GM10847 (cell line): ENCODE results near the gene XPO1.

Experiments used
- POLR2A ChIP-seq: IDR thresholded peaks from 2 replicates; pipeline ENCODE4 v1.6.1; 2011; ENCODE audit not compliant: insufficient read length; ENCODE audit errors: extremely low read depth

Gene XPO1

DNA sequence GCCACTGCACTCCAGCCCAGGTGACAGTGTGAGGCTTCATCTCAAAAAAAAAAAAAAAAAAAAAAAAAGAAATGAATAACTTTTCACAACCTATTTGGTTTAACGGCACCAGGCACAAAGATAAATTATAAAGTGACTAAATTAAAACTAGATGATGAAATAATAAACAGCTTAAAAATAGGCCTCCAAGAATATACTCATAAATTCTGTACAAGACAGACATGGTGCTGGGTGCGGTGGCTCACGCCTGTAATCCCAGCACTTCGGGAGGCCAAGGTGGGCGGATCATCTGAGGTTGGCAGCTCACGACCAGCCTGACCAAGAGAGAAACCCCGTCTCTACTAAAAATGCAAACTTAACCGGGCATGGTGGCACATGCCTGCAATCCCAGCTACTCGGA lies 87.0 kb downstream of the XPO1 start:
- no peak for TF ChIP-seq POLR2A

DNA sequence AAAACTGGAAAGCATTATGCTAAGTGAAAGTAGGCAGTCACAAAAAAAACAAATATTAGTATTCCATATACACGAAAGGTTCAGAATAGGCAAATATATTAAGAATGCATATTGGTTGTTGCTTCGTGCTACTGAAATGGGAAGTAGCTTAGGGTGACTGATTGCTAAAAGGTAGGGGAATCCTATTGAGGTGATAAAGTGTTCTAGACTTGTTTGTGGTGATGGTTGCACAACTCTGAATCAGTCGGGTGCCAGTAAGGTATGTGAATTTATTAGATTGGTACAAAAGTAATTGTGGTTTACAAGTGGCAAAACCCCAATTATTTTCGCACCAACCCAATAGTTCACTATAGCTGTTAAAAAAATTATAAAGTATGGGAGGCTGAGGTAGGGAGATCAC lies 88.0 kb downstream of the XPO1 start:
- no peak for TF ChIP-seq POLR2A

DNA sequence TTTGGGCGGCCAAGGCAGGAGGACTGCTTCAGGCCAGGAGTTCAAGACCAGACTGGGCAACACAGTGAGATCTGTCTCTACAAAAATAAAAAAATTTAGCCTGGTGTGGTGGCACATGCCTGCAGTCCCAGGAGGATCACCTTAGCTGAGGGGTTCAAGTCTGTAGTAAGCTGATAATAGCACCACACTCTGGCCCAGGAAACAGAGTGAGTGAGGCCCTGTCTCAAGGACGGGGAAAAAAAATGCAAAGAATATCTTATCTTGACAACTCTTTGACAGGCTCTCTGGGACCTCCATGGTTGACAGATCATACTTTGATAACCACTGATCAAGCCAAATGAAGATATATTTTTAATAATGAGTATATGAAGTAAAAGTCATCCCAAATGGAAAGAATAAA lies 89.9 kb downstream of the XPO1 start:
- no peak for TF ChIP-seq POLR2A

DNA sequence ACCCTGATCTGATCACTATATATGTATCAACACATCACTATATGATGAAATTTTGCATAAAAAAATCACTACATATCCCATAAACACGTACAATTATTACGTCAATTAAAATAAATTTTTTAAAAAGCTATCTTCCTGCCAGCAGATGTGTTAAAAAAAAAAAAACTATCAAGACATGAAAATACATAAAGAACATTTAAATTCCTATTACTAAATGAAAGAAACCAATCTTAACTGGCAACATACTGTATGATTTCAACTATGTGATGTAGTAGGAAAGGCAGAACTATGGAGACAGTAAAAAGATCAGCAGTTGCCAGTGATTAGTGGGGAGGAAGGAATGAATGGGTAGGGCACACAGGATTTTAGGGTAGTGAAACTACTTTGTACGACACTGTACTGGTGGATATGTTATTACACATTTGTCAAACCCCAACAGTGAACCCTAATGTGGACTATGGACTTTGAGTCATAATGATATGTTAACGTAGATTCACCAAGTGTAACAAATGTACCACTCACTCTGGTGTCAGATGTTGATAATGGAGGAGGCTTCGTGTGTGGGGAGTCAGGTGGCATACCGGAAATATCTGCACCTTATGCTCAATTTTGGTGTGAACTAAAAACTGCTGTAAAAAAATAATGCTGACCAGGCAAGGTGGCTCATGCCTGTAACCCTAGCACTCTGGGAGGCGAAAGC lies 94.7 kb downstream of the XPO1 start:
- no peak for TF ChIP-seq POLR2A

DNA sequence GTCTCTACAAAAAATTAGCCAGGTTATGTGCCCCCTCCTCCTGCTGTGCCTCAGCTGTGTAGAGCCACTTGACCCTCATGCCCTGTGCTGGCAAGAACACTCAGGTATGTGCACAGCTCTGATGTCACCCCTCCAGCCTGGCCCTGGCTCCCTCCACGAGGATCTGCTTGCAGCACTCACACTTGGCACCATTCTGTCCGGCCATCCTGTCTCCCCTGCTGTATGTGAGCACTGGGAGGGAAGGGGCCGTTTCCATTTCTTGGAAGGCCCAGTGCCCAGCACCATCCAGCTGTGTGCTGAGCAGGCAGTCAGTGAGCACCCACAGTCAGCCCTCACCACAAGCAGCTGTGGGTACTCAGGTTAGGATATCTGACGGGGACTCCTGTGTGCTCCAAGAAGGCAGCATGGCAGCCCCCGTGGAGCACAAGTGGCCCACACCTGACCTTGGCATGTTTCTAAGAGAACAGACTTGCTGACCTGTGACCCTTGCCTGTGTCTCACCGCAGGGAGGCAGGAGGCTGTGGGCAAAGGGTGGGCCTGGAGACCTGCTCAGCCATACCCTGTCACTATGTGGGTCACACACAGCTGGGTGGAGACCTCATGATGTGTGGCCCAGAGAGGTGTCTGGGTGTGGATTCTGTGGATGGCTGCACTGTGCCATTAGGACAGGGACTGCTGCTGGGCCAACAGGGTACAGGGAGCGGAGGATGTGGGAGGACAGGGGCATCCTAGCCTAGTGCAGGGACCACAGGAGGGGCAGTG lies 98.7 kb downstream of the XPO1 start:
- TF ChIP-seq POLR2A: no peak

DNA sequence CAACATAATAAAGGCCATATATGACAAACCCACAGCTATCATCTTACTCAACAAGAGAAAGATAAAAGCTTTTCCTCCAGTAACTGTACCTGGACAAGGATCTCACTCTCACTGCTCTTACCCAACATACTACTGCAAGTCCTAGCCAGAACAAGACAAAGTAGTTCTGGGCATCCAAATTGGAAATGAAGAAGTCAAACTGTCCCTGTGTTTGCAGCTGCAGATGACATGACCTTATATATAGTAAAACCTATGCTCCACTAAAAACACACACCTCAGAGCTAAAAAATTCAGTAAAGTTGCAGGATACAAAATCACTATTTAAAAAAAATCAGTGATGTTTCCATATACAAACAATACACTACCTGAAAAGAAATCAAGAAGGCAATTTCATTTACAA lies 99.5 kb downstream of the XPO1 start:
- TF ChIP-seq POLR2A: no peak

DNA sequence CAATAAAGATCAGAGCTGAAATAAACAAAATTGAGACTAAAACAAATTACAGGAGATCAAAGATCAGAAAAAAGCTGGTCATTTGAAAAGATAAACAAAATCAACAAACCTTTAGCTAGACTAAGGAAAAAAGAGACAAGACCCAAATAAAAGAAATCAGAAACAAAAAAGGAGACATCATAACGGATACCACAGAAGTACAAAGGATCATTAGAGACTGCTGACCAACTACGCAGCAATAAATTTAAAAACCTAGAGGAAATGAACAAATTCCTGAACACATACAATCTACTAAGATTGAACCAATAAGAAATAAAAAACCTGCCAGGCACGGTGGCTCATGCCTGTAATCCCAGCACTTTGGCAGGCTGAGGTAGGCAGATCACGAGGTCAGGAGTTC lies 101.0 kb downstream of the XPO1 start:
- no peak for TF ChIP-seq POLR2A

DNA sequence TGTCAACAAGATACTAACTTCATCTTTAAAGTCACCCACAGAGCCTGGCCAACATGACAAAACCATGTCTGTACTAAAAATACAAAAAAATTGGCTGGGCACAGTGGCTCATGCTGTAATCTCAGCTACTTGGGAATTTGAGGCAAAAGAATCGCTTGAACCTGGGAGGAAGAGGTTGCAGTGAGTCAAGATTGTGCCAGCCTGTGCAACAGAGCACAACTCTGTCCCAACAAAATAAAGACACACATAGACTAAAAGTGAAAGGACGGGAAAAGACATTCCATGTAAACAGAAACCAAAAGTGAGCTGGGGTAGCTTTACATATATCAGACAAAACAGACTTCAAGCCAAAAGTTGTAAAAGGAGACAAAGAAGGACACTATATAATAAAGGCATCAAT lies 102.1 kb downstream of the XPO1 start:
- no peak for TF ChIP-seq POLR2A

DNA sequence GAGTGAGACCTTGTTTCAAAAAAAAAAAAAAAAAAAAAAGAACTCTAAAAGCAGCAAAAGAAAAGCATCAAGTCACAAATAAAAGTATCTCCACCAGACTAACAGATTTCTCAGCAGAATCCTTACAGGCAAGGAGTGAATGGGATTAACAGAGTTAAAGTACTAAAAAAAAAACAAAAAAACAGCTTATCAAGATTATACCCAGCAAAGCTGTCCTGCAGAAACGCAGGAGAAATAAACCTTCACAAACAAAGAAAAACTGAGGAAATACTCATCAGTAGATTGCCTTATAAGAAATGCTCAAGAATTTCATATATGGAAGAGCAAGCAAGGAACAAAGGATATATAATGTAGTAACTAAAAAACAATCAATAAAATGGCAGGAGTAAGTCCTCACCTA lies 102.9 kb downstream of the XPO1 start:
- TF ChIP-seq POLR2A: no peak

DNA sequence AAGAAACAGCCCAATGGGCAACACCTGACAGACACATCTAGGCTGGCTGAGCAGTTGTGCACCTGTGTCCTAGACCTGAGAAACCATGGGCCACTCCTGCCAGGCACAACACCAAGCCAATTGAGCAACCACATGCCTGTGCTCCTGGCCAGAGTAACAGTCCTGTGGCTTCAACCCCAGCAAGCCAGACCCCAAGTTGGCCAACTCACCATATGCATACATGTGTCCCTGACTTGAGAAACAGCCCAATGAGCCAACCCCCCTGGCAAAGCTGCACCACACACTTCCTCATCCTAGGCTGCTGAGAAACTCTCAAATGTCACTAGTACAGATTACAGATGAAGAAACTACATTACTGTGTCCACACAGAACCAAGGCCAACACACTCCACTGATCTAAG lies 103.8 kb downstream of the XPO1 start:
- no peak for TF ChIP-seq POLR2A

DNA sequence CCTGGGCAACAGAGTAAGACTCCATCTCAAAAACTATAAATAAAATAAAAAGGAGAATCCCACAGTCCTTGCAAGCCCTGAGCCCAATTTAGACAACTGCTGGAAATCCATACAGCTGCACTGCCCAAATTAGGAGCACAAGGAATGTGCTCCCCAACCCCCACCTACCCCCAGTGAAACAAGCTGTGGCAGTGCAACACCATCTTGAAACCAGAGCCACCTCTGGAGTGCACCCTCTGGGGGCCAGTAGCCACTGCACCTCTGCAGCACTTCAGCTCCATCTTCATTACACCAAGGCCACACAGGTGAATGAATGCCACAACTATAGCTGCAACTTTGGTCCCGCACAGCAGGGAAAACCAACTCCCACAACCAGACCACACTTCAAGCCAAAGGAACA lies 104.5 kb downstream of the XPO1 start:
- TF ChIP-seq POLR2A: no peak

DNA sequence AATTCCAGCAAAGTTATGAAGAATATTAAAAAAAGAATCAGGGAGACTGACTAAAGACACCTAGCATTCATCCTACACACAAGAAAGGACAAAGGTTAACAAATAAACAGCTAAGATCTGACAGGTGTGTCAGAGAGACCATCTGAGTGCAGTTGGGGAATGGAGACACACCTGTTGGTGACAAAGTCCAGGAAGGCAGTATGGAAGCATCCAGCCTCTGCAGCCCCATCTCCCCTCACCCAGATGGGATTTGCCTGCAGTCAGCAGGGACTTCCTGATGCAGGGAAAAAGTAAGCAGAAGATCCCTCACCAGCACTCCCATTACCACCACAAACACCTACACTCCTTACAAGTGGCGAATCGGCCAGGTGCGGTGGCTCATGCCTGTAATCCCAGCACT lies 105.2 kb downstream of the XPO1 start:
- no peak for TF ChIP-seq POLR2A

DNA sequence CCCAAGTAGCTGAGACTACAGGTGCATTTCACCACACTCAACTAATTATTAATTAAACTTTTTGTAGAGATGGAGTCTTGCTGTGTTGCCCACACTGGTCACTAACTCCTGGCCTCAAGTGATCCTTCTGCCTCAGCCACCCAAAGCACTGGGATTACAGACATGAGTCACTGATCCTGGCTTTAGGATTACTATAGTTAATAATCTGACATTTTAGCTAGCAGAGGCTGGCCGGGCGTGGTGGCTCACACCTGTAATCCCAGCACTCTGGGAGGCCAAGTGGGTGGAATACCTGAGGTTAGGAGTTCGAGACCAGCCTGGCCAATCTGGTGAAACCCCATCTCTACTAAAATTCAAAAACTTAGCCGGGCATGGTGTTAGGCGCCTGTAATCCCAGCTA lies 106.8 kb downstream of the XPO1 start:
- no peak for TF ChIP-seq POLR2A
